RCC 7860 (cell line): ENCODE data around the gene DOK4.
"Not testable (repeated sequence)": the region's sequence is repeated elsewhere in the genome, so short reads cannot be mapped to it uniquely, and the experiment has no call there.

ENCODE experiments used
- DNase-seq: peaks from one replicate; pipeline ENCODE4 v3.0.0-alpha.2; 2015; ENCODE audit warnings: low spot score
- FAIRE-seq: peaks from 2 replicates; lab custom pipeline; 2012; peaks lifted over from hg19 to GRCh38; lab: Jason Lieb, UNC

DOK4 gene

GRCh38 chr16:57452021-57452420 lies 34.3 kb downstream of the DOK4 start:
- DNase-seq (no peak), FAIRE-seq (no peak)

- no peak for FAIRE-seq
- peak; percentile 78 for DNase-seq
Measured at GRCh38 chr16:57447186-57447962, 38.9 kb downstream of the DOK4 start, which contains the start of the genes CIAPIN1 and COQ9. TSS of gene CIAPIN1 (minus strand) at chr16:57447385. CDS start at chr16:57440928, 6,457 bp downstream. TSS of gene COQ9 (plus strand) at chr16:57447479. CDS start at chr16:57447506, 27 bp downstream.

DNA sequence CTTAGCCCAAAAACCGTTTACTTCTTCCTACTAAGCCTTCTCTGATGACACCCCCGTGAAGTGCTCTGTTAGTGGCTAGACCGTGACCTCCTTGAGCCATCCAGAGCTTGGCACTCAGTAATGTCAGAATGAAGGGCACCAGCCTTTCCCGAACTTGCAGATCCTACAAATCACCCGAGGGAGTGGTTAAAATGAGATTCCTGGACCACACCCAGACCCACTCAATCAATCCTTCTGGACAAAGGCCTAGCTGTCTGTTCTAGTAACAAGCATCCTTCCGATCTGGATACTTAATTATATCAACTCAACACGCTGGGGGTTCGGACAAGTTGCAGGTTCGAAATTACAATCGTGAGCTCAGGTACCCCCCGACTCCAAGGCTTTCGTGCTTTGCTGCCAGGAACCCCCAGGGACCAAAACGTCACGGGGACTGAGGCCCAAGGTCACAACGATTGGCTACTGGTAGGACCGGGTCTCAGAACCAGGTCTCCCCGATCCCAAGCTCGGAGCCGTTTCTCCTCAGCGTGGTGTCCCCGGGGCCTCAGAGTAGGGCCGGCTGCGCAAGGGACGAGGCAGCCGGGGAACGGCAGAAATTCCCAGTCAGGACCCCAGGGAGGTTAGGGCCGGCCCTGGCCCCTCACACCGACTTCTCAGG lies 39.6 kb downstream of the DOK4 start:
- DNase-seq (no peak), FAIRE-seq (no peak)

DNA sequence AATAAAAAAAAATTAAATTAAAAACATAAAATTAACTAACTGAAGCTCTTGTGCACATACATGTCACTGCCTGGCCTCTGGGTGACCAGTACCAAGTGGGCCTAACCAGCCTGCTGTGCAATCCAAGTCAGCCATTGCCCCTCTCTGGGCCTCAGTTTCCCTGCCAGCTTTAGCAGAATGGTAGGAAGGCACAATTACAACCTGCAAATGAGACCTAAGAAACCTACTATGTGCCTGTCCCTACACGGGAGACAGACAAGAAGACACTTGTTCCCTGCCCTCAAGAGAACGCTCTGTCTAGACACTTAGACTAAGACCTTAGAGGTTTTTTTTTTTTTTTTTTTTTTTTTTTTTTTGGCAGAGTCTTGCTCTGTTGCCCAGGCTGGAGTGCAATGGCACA lies 40.8 kb downstream of the DOK4 start:
- no peak for FAIRE-seq
- no peak for DNase-seq

GRCh38 chr16:57444711-57445110 lies 41.6 kb downstream of the DOK4 start:
- DNase-seq (no peak), FAIRE-seq (no peak)

- DNase-seq, FAIRE-seq: not testable (repeated sequence)
Measured at GRCh38 chr16:57440551-57440950, 45.7 kb downstream of the DOK4 start.

GRCh38 chr16:57439947-57440346 lies 46.3 kb downstream of the DOK4 start:
- not testable (repeated sequence) for DNase-seq, FAIRE-seq

DNA sequence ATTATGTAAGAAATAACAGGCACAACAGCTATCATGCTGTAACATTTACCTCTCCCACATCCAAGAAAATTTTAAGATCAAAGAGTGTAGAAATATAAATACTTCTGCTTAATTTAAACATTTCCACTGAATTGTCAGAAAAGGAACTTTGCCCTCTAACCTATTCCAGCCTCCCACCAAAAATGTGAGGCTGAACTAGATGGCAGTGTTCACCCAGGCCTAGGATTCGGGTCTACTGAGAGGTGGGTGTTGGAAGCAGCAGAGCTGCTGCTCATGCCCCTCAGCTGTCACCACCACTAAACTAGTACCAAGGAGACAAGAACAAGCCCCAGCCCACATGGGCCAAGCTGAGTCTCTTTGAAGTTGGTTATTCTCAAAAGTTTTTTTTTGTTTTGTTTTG lies 50.5 kb downstream of the DOK4 start:
- FAIRE-seq: no peak
- DNase-seq: no peak

DNA sequence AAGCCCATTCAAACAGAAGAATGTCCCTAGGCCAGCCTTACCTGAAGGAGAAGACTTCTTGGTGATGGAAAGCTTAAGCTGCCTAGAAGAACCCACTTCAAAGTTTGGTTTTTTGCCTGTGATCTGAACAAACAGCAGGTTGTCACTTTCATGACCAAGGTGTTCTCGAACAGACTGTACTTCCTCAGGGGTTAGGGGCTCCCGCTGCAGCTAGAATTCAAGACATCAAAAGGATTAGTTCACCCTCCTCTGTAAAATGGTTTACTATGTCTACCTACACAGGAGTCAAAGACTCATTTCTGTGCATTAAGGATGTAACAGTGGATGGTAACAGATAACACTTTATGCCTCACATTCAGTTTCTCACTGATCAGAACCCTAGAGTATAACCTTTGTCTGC lies 52.3 kb downstream of the DOK4 start:
- FAIRE-seq (no peak), DNase-seq (no peak)

- FAIRE-seq (no peak), DNase-seq (no peak)
Measured at GRCh38 chr16:57432989-57433388, 53.3 kb downstream of the DOK4 start.

DNA sequence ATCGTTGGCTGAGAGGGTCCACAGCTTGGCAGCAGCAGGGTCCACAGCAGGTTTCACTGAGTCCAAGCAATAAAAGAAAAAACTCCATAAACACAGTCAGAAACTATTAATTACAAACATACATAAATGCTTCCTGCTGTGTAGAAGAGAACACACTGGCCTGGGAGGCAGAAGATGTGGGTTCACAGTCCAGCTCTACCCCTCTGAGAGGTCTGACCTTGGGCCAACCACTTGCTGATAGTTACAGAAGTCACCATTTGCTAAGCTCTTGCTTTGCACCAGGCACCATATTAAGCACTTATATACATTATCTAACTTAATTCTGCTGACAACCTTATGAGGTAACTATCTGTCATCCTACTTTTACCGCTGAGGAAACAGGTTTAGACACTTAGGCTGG lies 53.8 kb downstream of the DOK4 start:
- no peak for DNase-seq
- no peak for FAIRE-seq

GRCh38 chr16:57430955-57431354 lies 55.3 kb downstream of the DOK4 start:
- FAIRE-seq: no peak
- DNase-seq: no peak

GRCh38 chr16:57427824-57428223 lies 58.5 kb downstream of the DOK4 start:
- no peak for DNase-seq
- FAIRE-seq: no peak

- no peak for FAIRE-seq
Measured at GRCh38 chr16:57427307-57427706, 59.0 kb downstream of the DOK4 start.

DNA sequence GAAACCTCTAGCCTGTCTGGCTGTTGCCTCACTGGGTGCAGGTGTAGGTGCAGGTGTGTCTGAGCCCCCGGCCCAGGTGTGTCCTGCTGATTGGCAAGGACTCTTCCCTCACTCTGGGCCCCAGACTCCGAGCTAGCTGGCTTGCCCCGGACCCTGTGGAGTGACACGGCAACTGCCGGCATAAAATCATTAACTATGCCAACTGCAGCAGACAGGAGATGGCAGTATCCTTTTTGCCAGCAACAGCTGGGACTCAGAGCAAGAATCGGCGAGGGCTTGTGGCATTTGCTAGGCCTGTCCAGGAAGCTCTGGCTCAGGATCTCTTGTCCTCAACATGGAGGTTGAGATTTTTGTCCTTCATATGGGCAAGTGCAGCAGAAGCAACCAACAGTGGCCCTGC lies 59.9 kb downstream of the DOK4 start:
- DNase-seq (no peak), FAIRE-seq (no peak)

More at GRCh38 chr16:57427307-57427706, 59.0 kb downstream of the DOK4 start:
- no peak for DNase-seq

GRCh38 chr16:57424583-57424982 lies 61.7 kb downstream of the DOK4 start:
- DNase-seq (no peak), FAIRE-seq (no peak)

GRCh38 chr16:57423152-57423551 lies 63.1 kb downstream of the DOK4 start:
- no peak for FAIRE-seq
- DNase-seq: no peak

- FAIRE-seq: no peak
- peak; percentile 32 for DNase-seq
Measured at GRCh38 chr16:57422026-57422944, 64.0 kb downstream of the DOK4 start.
